Spleen (tissue), 7 donors: ENCODE results near the gene HAPLN2.

Source experiments
- CTCF ChIP-seq, 11 experiments: fragments of 200-600 bp in 7 of 11; fragments of 450-650 bp in 4 of 11; sonication (generic) in 4 of 11; IDR thresholded peaks in 8 of 11; conservative IDR thresholded peaks in 3 of 11; 1 replicate in 7 of 11; 2 replicates in 4 of 11; pipeline versions ENCODE4 v1.4.0 to v1.8.0; 2016 to 2021; ENCODE audit warnings: antibody characterized with exemption in 11 of 11, inconsistent platforms in 4 of 11, mild to moderate bottlenecking in 1 of 11
- POLR2A ChIP-seq, 3 donors: fragments of 450-650 bp; IDR thresholded peaks; one replicate each; pipeline ENCODE4 v1.5.1; 2017; ENCODE audit warnings: antibody characterized with exemption in 3 of 3, mild to moderate bottlenecking in 1 of 3
- donor health status: DM: no; HTN: no; CAD: no; lungs with moderate emphysema.
- donor health status: DM: no; HTN: no; CAD: no.
- donor health status: DM: no; HTN: no; CAD: no.

- TF ChIP-seq CTCF (IDR thresholded peaks at IDR 0.05 in 8 of 11, conservative IDR thresholded peaks at IDR 0.05 in 3 of 11) (no peak), POLR2A (IDR thresholded peaks at IDR 0.05) (no peak)
These were observed 25.0 kb upstream of the HAPLN2 start for GRCh38 chr1:156594190-156594589.
